Body of pancreas (tissue), 4 donors: ENCODE measurements around the gene PRKAG2. TPM values are rescaled to one million over a fixed set of nuclear protein-coding genes. Genes with fewer than 3 reads are reported as not detected.

ENCODE experiments used
- ATAC-seq: fragments of 150-250 bp; one replicate; pipeline ENCODE4 v1.9.1; 2016
- DNase-seq, 4 donors: peaks; one replicate each; pipeline ENCODE4 v3.0.0-alpha.2; 2019
- H3K27ac ChIP-seq, 4 donors: fragments of 200-600 bp; sonication (generic); 1 replicate in 3 of 4; 2 replicates in 1 of 4; pipeline versions ENCODE4 v1.5.1 to v1.6.1; 2016 to 2019; ENCODE audit warnings: mild to moderate bottlenecking in 1 of 4, mixed read lengths in 1 of 4, moderate library complexity in 1 of 4
- H3K27me3 ChIP-seq, 2 donors: fragments of 200-600 bp; sonication (generic); one replicate each; pipeline ENCODE4 v1.6.0; 2016; ENCODE audit warnings: mild to moderate bottlenecking in 1 of 2
- H3K36me3 ChIP-seq, 2 donors: fragments of 200-600 bp; sonication (generic); replicated peaks in 1 of 2; 2 replicates each; pipeline ENCODE4 v1.5.1; 2016; ENCODE audit warnings: low read depth in 2 of 2; ENCODE audit not compliant: insufficient read depth in 1 of 2
- H3K4me1 ChIP-seq: fragments of 200-600 bp; sonication (generic); one replicate; pipeline ENCODE4 v1.6.0; 2016
- H3K4me3 ChIP-seq, 2 donors: fragments of 200-600 bp; sonication (generic); 1 replicate in 1 of 2; 2 replicates in 1 of 2; pipeline ENCODE4 v1.5.1; 2016 to 2019
- H3K9me3 ChIP-seq, 3 donors: fragments of 200-600 bp; sonication (generic); 1 replicate in 2 of 3; 2 replicates in 1 of 3; pipeline ENCODE4 v1.5.1; 2016
- CTCF ChIP-seq, 7 experiments: fragments of 450-650 bp in 4 of 7; fragments of 200-600 bp in 3 of 7; sonication (generic) in 3 of 7; IDR thresholded peaks; one replicate each; pipeline ENCODE4 v1.5.1; 2016 to 2019; ENCODE audit warnings: antibody characterized with exemption in 7 of 7
- POLR2A ChIP-seq, 3 donors: fragments of 450-650 bp; IDR thresholded peaks; one replicate each; pipeline ENCODE4 v1.6.1; 2016; ENCODE audit warnings: antibody characterized with exemption in 3 of 3, mild to moderate bottlenecking in 2 of 3
- WGBS, 2 donors: methylation state at CpG; one replicate each; pipeline ENCODE4 v1.1.5; 2017; 5-methylcytosine and 5-hydroxymethylcytosine counted together
- intact Hi-C: fragments of 100-400 bp; cut with DNase I; formaldehyde crosslinking; loops from one replicate; pipeline ENCODE4 v1.15.1; 2023
- total RNA-seq, 2 donors: library from RNA; depleted of rRNA; stranded (reverse); fragments of >200 nt; gene quantifications; one replicate each; pipeline ENCODE4 v1.1.0, GENCODE V29; 2016

The PRKAG2 gene
- total RNA-seq, 2 donors from 2014 or later, result 9.9 to 24.4 TPM

GRCh38 chr7:151694441-151694827, 182.5 kb downstream of the PRKAG2 start:
- H3K9me3 ChIP-seq, result no peaks in the 10 kb centered on the region
- H3K27me3 ChIP-seq, result no peaks in the 10 kb centered on the region
- peak overlapping the region in 3 of 4 donors; percentile 10 to 53 (median 35) for H3K27ac ChIP-seq
- H3K4me1 ChIP-seq, result peaks cover 26% of the 10 kb centered on the region
- no peaks in the 10 kb centered on the region for H3K36me3 ChIP-seq
- no peak overlapping the region for H3K4me3 ChIP-seq
- intact Hi-C loops, result no loop called here
- WGBS, 2 donors, result 98% methylated on average over 5 of the region's 5 CpGs
- no peak for DNase-seq
- TF ChIP-seq POLR2A (IDR thresholded peaks at IDR 0.05) (no peak), CTCF (IDR thresholded peaks at IDR 0.05) (no peak)
- ATAC-seq, result no peak

- H3K4me3 ChIP-seq, result no peak overlapping the region
- H3K27ac ChIP-seq, result no peak overlapping the region
- TF ChIP-seq CTCF (IDR thresholded peaks at IDR 0.05), result no peak
- TF ChIP-seq POLR2A (IDR thresholded peaks at IDR 0.05), result no peak
- 84 to 91% methylated on average over 10 to 11 of the region's 11 CpGs for WGBS, 2 donors
- ATAC-seq (no peak), DNase-seq (no peak)
- no peaks in the 10 kb centered on the region for H3K36me3 ChIP-seq
- intact Hi-C loops, result no loop called here
- H3K27me3 ChIP-seq, result no peaks in the 10 kb centered on the region
- no peaks in the 10 kb centered on the region for H3K9me3 ChIP-seq
- H3K4me1 ChIP-seq, result peaks cover 31% of the 10 kb centered on the region
Observed at GRCh38 chr7:151693140-151693539, 183.8 kb downstream of the PRKAG2 start.

- no peaks in the 10 kb centered on the region for H3K27me3 ChIP-seq
- no peak for ATAC-seq
- TF ChIP-seq POLR2A (IDR thresholded peaks at IDR 0.05), result no peak
- no peak for TF ChIP-seq CTCF (IDR thresholded peaks at IDR 0.05)
- no peak overlapping the region for H3K4me3 ChIP-seq
- no peaks in the 10 kb centered on the region for H3K9me3 ChIP-seq
- no peak for DNase-seq
- 94 to 97% methylated on average over 9 of the region's 9 CpGs for WGBS, 2 donors
- intact Hi-C loops, result no loop called here
- H3K27ac ChIP-seq, result no peak overlapping the region
- peaks cover 35% of the 10 kb centered on the region for H3K4me1 ChIP-seq
- H3K36me3 ChIP-seq, result no peaks in the 10 kb centered on the region
Observed at GRCh38 chr7:151692721-151693120, 184.2 kb downstream of the PRKAG2 start.

GRCh38 chr7:151691449-151691848, 185.5 kb downstream of the PRKAG2 start:
- Histone ChIP-seq H3K9me3 (no peaks in the 10 kb centered on the region), H3K4me1 (peaks cover 41% of the 10 kb centered on the region), H3K36me3 (no peaks in the 10 kb centered on the region), H3K27ac (no peak overlapping the region), H3K27me3 (no peaks in the 10 kb centered on the region), H3K4me3 (no peak overlapping the region)
- WGBS, 2 donors, result 47 to 48% methylated on average over 2 of the region's 2 CpGs
- intact Hi-C loops, result no loop called here
- ATAC-seq, result no peak
- TF ChIP-seq CTCF (IDR thresholded peaks at IDR 0.05), result no peak
- TF ChIP-seq POLR2A (IDR thresholded peaks at IDR 0.05), result no peak
- DNase-seq, result no peak

GRCh38 chr7:151690606-151691005, 186.3 kb downstream of the PRKAG2 start:
- TF ChIP-seq CTCF (IDR thresholded peaks at IDR 0.05), result no peak
- TF ChIP-seq POLR2A (IDR thresholded peaks at IDR 0.05), result no peak
- H3K27me3 ChIP-seq, result no peaks in the 10 kb centered on the region
- ATAC-seq (no peak), DNase-seq (no peak)
- intact Hi-C loops, result no loop called here
- no peak overlapping the region for H3K4me3 ChIP-seq
- no peaks in the 10 kb centered on the region for H3K9me3 ChIP-seq
- H3K4me1 ChIP-seq, result peaks cover 38% of the 10 kb centered on the region
- H3K36me3 ChIP-seq, result no peaks in the 10 kb centered on the region
- WGBS, 2 donors, result 63 to 68% methylated on average over 6 of the region's 6 CpGs
- no peak overlapping the region for H3K27ac ChIP-seq
